IPS-15b (cell line): Measurements from ENCODE around the gene SPSB1.

Experiments
- H3K27me3 ChIP-seq: one replicate; pipeline ENCODE4 v1.6.1; 2013; ENCODE audit warnings: low read length; ENCODE audit not compliant: control insufficient read depth, insufficient read depth
- H3K36me3 ChIP-seq: one replicate; pipeline ENCODE4 v1.6.1; 2013; ENCODE audit warnings: low read length; ENCODE audit not compliant: control insufficient read depth, insufficient read depth
- H3K4me1 ChIP-seq: one replicate; pipeline ENCODE4 v1.6.1; 2013; ENCODE audit warnings: mild to moderate bottlenecking, low read length; ENCODE audit not compliant: control insufficient read depth, insufficient read depth
- H3K4me3 ChIP-seq: one replicate; pipeline ENCODE4 v1.5.1; 2013; ENCODE audit warnings: low read depth, low read length
- H3K9ac ChIP-seq: one replicate; pipeline ENCODE4 v1.6.1; 2013; ENCODE audit warnings: low read depth, mild to moderate bottlenecking, low read length
- H3K9me3 ChIP-seq: one replicate; pipeline ENCODE4 v1.6.1; 2013; ENCODE audit warnings: mild to moderate bottlenecking, low read length; ENCODE audit not compliant: control insufficient read depth, insufficient read depth

The SPSB1 gene

GRCh38 chr1:9292361-9293240 is at the start of gene SPSB1:
Gene SPSB1, plus strand, starts transcription at chr1:9292894. Its CDS starts 62,998 bp downstream, at chr1:9355892.
- Histone ChIP-seq H3K27me3 (peaks cover 14% of the 10 kb centered on the region), H3K9me3 (peaks cover 2% of the 10 kb centered on the region), H3K36me3 (no peaks in the 10 kb centered on the region), H3K4me1 (no peaks in the 10 kb centered on the region), H3K4me3 (peak within 1 kb of the TSS; percentile 59), H3K9ac (no peak within 1 kb of the TSS)

- no peaks in the 10 kb centered on the region for H3K9me3 ChIP-seq
- H3K4me3 ChIP-seq: no peak overlapping the region
- H3K4me1 ChIP-seq: peaks cover 16% of the 10 kb centered on the region
- H3K27me3 ChIP-seq: no peaks in the 10 kb centered on the region
- H3K9ac ChIP-seq: no peak overlapping the region
- H3K36me3 ChIP-seq: no peaks in the 10 kb centered on the region
These were observed 49.5 kb upstream of the SPSB1 start for GRCh38 chr1:9243066-9243739.

- no peaks in the 10 kb centered on the region for H3K27me3 ChIP-seq
- H3K36me3 ChIP-seq: no peaks in the 10 kb centered on the region
- H3K9me3 ChIP-seq: no peaks in the 10 kb centered on the region
- H3K4me1 ChIP-seq: peaks cover 11% of the 10 kb centered on the region
- H3K9ac ChIP-seq: no peak overlapping the region
- H3K4me3 ChIP-seq: no peak overlapping the region
These were observed 48.0 kb upstream of the SPSB1 start for GRCh38 chr1:9244501-9245229.

GRCh38 chr1:9245230-9245619 is 47.5 kb upstream of the SPSB1 start:
- no peak overlapping the region for H3K4me3 ChIP-seq
- H3K4me1 ChIP-seq: peaks cover 10% of the 10 kb centered on the region
- H3K36me3 ChIP-seq: no peaks in the 10 kb centered on the region
- no peaks in the 10 kb centered on the region for H3K27me3 ChIP-seq
- H3K9ac ChIP-seq: no peak overlapping the region
- H3K9me3 ChIP-seq: no peaks in the 10 kb centered on the region

- no peaks in the 10 kb centered on the region for H3K9me3 ChIP-seq
- H3K9ac ChIP-seq: no peak overlapping the region
- H3K27me3 ChIP-seq: no peaks in the 10 kb centered on the region
These were observed 47.0 kb upstream of the SPSB1 start for GRCh38 chr1:9245661-9246060.

GRCh38 chr1:9246215-9246614 is 46.5 kb upstream of the SPSB1 start:
- no peak overlapping the region for H3K9ac ChIP-seq
- peaks cover 6% of the 10 kb centered on the region for H3K4me1 ChIP-seq
- H3K9me3 ChIP-seq: no peaks in the 10 kb centered on the region
- no peak overlapping the region for H3K4me3 ChIP-seq
- no peaks in the 10 kb centered on the region for H3K36me3 ChIP-seq
- no peaks in the 10 kb centered on the region for H3K27me3 ChIP-seq

More at GRCh38 chr1:9245661-9246060, 47.0 kb upstream of the SPSB1 start:
- no peak overlapping the region for H3K4me3 ChIP-seq
- H3K36me3 ChIP-seq: no peaks in the 10 kb centered on the region
- H3K4me1 ChIP-seq: peaks cover 6% of the 10 kb centered on the region

GRCh38 chr1:9246841-9247785 is 45.6 kb upstream of the SPSB1 start:
- Histone ChIP-seq H3K4me1 (peaks cover 9% of the 10 kb centered on the region), H3K27me3 (no peaks in the 10 kb centered on the region), H3K9ac (no peak overlapping the region), H3K9me3 (no peaks in the 10 kb centered on the region), H3K36me3 (no peaks in the 10 kb centered on the region), H3K4me3 (no peak overlapping the region)

GRCh38 chr1:9247894-9248293 is 44.8 kb upstream of the SPSB1 start:
- no peaks in the 10 kb centered on the region for H3K36me3 ChIP-seq
- peaks cover 14% of the 10 kb centered on the region for H3K4me1 ChIP-seq
- H3K9me3 ChIP-seq: no peaks in the 10 kb centered on the region
- H3K27me3 ChIP-seq: no peaks in the 10 kb centered on the region
- H3K9ac ChIP-seq: no peak overlapping the region
- no peak overlapping the region for H3K4me3 ChIP-seq

GRCh38 chr1:9248341-9249262 is 44.1 kb upstream of the SPSB1 start:
- Histone ChIP-seq H3K36me3 (no peaks in the 10 kb centered on the region), H3K27me3 (no peaks in the 10 kb centered on the region), H3K9me3 (no peaks in the 10 kb centered on the region), H3K4me3 (no peak overlapping the region), H3K9ac (no peak overlapping the region), H3K4me1 (peaks cover 19% of the 10 kb centered on the region)

- peaks cover 21% of the 10 kb centered on the region for H3K4me1 ChIP-seq
- H3K4me3 ChIP-seq: no peak overlapping the region
- no peaks in the 10 kb centered on the region for H3K27me3 ChIP-seq
- H3K36me3 ChIP-seq: no peaks in the 10 kb centered on the region
- H3K9me3 ChIP-seq: no peaks in the 10 kb centered on the region
- no peak overlapping the region for H3K9ac ChIP-seq
These were observed 43.5 kb upstream of the SPSB1 start for GRCh38 chr1:9249263-9249533.
